HepG2 (cell line): ENCODE measurements around the gene ATP6V1D. TPM values are rescaled to one million over a fixed set of nuclear protein-coding genes. Genes with fewer than 3 reads are reported as not detected.

Source experiments
- GATAD1 ChIP-seq: IDR thresholded peaks from 2 replicates; pipeline ENCODE4 v1.6.1; 2016; ENCODE audit warnings: missing genetic modification reagents, missing compliant biosample characterization
- GATAD2A ChIP-seq: IDR thresholded peaks from 2 replicates; pipeline ENCODE4 v1.6.1; 2016
- IRF2 ChIP-seq: IDR thresholded peaks from 2 replicates; pipeline ENCODE4 v1.6.1; 2018; ENCODE audit warnings: missing genetic modification reagents, missing compliant biosample characterization
- KDM5A ChIP-seq: fragments of 200-600 bp; sonication (generic); IDR thresholded peaks from 2 replicates; pipeline ENCODE4 v1.7.0; 2018; ENCODE audit warnings: antibody characterized with exemption, mild to moderate bottlenecking, low read length, borderline replicate concordance
- MED1 ChIP-seq: sonication (generic); formaldehyde crosslinking; IDR thresholded peaks from 2 replicates; pipeline ENCODE4 v1.4.0; 2020; ENCODE audit warnings: missing genetic modification reagents
- NCOA2 ChIP-seq: sonication (generic); formaldehyde crosslinking; IDR thresholded peaks from 2 replicates; pipeline ENCODE4 v1.8.0; 2022; ENCODE audit warnings: inconsistent platforms
- RAD51 ChIP-seq: fragments of 450-650 bp; IDR thresholded peaks from 2 replicates; pipeline ENCODE4 v1.6.1; 2016; ENCODE audit warnings: borderline replicate concordance
- RFX3 ChIP-seq: IDR thresholded peaks from 2 replicates; pipeline ENCODE4 v1.6.1; 2016; ENCODE audit warnings: missing biosample characterization, missing genetic modification reagents
- SMAD3 ChIP-seq: sonication (generic); formaldehyde crosslinking; IDR thresholded peaks from 2 replicates; pipeline ENCODE4 v1.4.0; 2020; ENCODE audit warnings: missing genetic modification reagents
- SPEN ChIP-seq: sonication (generic); formaldehyde crosslinking; IDR thresholded peaks from 2 replicates; pipeline ENCODE4 v1.5.1; 2020; ENCODE audit warnings: low read depth, mild to moderate bottlenecking, missing genetic modification reagents
- TAF1 ChIP-seq: sonication (generic); formaldehyde crosslinking; IDR thresholded peaks from 2 replicates; pipeline ENCODE4 v1.4.0; 2020; ENCODE audit warnings: missing genetic modification reagents
- TSC22D2 ChIP-seq: sonication (generic); formaldehyde crosslinking; IDR thresholded peaks from 2 replicates; pipeline ENCODE4 v1.5.1; 2020; ENCODE audit warnings: missing genetic modification reagents, mild to moderate bottlenecking, borderline replicate concordance
- USF2 ChIP-seq, 2 experiments: sonication (generic) in 1 of 2; formaldehyde crosslinking in 1 of 2; IDR thresholded peaks; 2 replicates each; pipeline versions ENCODE4 v1.5.1 to v1.6.1; 2011 to 2020; ENCODE audit warnings: borderline replicate concordance in 1 of 2, low read depth in 1 of 2, low read length in 1 of 2, mild to moderate bottlenecking in 1 of 2, missing genetic modification reagents in 1 of 2, moderate library complexity in 1 of 2
- ZBTB38 ChIP-seq: sonication (generic); formaldehyde crosslinking; IDR thresholded peaks from 2 replicates; pipeline ENCODE4 v1.5.1; 2020; ENCODE audit warnings: mild to moderate bottlenecking, missing genetic modification reagents
- ZMYM3 ChIP-seq: sonication (generic); formaldehyde crosslinking; IDR thresholded peaks from 2 replicates; pipeline ENCODE4 v1.5.1; 2020; ENCODE audit warnings: mild to moderate bottlenecking, missing genetic modification reagents
- ZNF501 ChIP-seq: sonication (generic); formaldehyde crosslinking; IDR thresholded peaks from 2 replicates; pipeline ENCODE4 v1.5.1; 2020; ENCODE audit warnings: mild to moderate bottlenecking, moderate library complexity, missing genetic modification reagents
- ZNF549 ChIP-seq: sonication (generic); formaldehyde crosslinking; IDR thresholded peaks from 2 replicates; pipeline ENCODE4 v1.5.0; 2020; ENCODE audit warnings: missing genetic modification reagents
- ZNF777 ChIP-seq: sonication (generic); formaldehyde crosslinking; IDR thresholded peaks from 2 replicates; pipeline ENCODE4 v1.4.0; 2020; ENCODE audit warnings: missing genetic modification reagents
- ZSCAN25 ChIP-seq: sonication (generic); formaldehyde crosslinking; IDR thresholded peaks from 2 replicates; pipeline ENCODE4 v1.8.0; 2022; ENCODE audit warnings: mild to moderate bottlenecking, missing genetic modification reagents
- polyA plus RNA-seq, 8 experiments: library from polyadenylated mRNA; depleted of rRNA in 3 of 8; stranded (reverse) in 7 of 8; unstranded in 1 of 8; fragments of >200 nt; fragmentation: Illumina TruSeq in 4 of 8; extraction: Trizol in 4 of 8; gene quantifications; 2 replicates each; pipeline versions ENCODE4 v1.2.1 to v1.2.3, GENCODE V29; 2011 to 2016; ENCODE audit warnings: low read depth in 4 of 8, missing spikeins in 1 of 8, mixed read lengths in 1 of 8; ENCODE audit not compliant: insufficient read depth in 1 of 8
- total RNA-seq, 5 experiments: library from RNA; depleted of rRNA; stranded (reverse); fragments of >200 nt; fragmentation: Illumina TruSeq; extraction: Trizol; gene quantifications; 2 replicates each; pipeline ENCODE4 v1.2.3, GENCODE V29; 2016; ENCODE audit warnings: low read depth in 1 of 5
- TF ChIP-seq, protein P1 (sequence below): sonication (generic); formaldehyde crosslinking; IDR thresholded peaks from 2 replicates; pipeline ENCODE4 v1.5.1; 2020; ENCODE audit warnings: missing genetic modification reagents, mild to moderate bottlenecking, borderline replicate concordance
- TF ChIP-seq, protein P2 (sequence below): sonication (generic); formaldehyde crosslinking; conservative IDR thresholded peaks from 2 replicates; pipeline ENCODE4 v1.4.0; 2020; ENCODE audit warnings: missing genetic modification reagents
- TF ChIP-seq, protein P3 (sequence below): sonication (generic); formaldehyde crosslinking; IDR thresholded peaks from 2 replicates; pipeline ENCODE4 v1.8.1; 2023; ENCODE audit warnings: mild to moderate bottlenecking, moderate library complexity, missing genetic modification reagents

Gene ATP6V1D
- total and polyA plus RNA-seq, 2 of the 13 experiments (the other 11 are each of a cell fraction or from before 2014, with no cell fraction given) = 16.8 to 53.9 TPM

DNA sequence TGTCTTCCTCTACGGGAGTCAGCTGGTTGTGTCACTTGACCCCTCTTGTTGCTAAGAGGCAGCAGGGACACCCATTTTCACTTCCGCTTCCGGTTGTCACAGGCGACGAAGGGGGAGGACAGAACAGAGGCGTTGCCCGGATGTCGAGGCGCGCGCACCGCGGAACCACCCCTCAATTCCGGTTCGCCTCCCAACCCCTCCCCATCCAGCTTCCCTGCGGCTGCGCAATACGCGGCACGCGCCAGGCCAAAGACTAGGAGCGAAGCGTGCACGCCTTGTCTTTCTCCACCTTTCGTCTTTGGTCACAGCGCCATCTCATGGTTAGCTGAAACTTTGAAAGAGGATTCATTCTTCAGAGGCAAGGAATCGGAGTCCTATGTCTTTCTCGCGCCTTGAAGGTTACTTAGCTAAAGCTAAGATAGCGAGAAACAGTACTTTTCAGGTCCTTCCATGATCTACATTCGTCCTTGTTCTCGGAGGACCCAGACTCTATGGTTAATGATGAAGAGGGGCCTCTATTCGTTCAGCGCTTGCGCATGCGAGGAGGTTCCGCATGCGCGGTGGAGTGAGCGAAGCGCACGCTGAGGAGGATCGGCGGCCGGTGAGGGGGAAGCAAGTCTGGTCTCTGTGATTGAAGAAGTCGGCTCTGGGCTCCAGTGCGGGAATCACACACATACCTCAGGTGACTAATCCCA, at the start of gene ATP6V1D, which contains the start of gene EIF2S1 (continued):
- peak; percentile 97 for TF ChIP-seq SPEN (CRISPR knock-in tag)
- peak; percentile 53 for TF ChIP-seq ZBTB38 (CRISPR knock-in tag)
- peak; percentile 35; the same call in 1 of the 2 replicates for TF ChIP-seq MED1 (CRISPR knock-in tag)
- TF ChIP-seq ZNF549 (CRISPR knock-in tag) = no peak
- peak; percentile 88 for TF ChIP-seq IRF2 (CRISPR knock-in tag)
- no peak for TF ChIP-seq TSC22D2 (CRISPR knock-in tag)
- peak; percentile 93 for TF ChIP-seq ZNF501 (CRISPR knock-in tag)
- TF ChIP-seq SMAD3 = peak; percentile 20; the same call in 1 of the 2 replicates
- peak; percentile 43; the same call in 1 of the 2 replicates for TF ChIP-seq ZSCAN25 (CRISPR knock-in tag)
- TF ChIP-seq GATAD2A (CRISPR knock-in tag) = peak; percentile 24; the same call in 1 of the 2 replicates
- TF ChIP-seq USF2 (IDR thresholded peaks at IDR 0.05; ENCODE audit: low read depth, low read length) = peak; percentile 57
- peak; percentile 79; the same call in 1 of the 2 replicates for TF ChIP-seq USF2 (CRISPR knock-in tag; IDR thresholded peaks at IDR 0.05; ENCODE audit: borderline replicate concordance)
- TF ChIP-seq, protein P1, sequence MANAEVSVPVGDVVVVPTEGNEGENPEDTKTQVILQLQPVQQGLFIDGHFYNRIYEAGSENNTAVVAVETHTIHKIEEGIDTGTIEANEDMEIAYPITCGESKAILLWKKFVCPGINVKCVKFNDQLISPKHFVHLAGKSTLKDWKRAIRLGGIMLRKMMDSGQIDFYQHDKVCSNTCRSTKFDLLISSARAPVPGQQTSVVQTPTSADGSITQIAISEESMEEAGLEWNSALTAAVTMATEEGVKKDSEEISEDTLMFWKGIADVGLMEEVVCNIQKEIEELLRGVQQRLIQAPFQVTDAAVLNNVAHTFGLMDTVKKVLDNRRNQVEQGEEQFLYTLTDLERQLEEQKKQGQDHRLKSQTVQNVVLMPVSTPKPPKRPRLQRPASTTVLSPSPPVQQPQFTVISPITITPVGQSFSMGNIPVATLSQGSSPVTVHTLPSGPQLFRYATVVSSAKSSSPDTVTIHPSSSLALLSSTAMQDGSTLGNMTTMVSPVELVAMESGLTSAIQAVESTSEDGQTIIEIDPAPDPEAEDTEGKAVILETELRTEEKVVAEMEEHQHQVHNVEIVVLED (CRISPR knock-in tag) = peak; percentile 90
- TF ChIP-seq, protein P2, sequence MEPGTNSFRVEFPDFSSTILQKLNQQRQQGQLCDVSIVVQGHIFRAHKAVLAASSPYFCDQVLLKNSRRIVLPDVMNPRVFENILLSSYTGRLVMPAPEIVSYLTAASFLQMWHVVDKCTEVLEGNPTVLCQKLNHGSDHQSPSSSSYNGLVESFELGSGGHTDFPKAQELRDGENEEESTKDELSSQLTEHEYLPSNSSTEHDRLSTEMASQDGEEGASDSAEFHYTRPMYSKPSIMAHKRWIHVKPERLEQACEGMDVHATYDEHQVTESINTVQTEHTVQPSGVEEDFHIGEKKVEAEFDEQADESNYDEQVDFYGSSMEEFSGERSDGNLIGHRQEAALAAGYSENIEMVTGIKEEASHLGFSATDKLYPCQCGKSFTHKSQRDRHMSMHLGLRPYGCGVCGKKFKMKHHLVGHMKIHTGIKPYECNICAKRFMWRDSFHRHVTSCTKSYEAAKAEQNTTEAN (CRISPR knock-in tag) = peak; percentile 52; the same call in 1 of the 2 replicates
- TF ChIP-seq NCOA2 (CRISPR knock-in tag) = peak; percentile 38
- TF ChIP-seq RAD51 = peak; percentile 45
- TF ChIP-seq ZNF777 = no peak
- peak; percentile 22; the same call in 1 of the 2 replicates for TF ChIP-seq ZMYM3
- TF ChIP-seq TAF1 (CRISPR knock-in tag) = peak; percentile 58
- TF ChIP-seq KDM5A = peak; percentile 96
- TF ChIP-seq, protein P3, sequence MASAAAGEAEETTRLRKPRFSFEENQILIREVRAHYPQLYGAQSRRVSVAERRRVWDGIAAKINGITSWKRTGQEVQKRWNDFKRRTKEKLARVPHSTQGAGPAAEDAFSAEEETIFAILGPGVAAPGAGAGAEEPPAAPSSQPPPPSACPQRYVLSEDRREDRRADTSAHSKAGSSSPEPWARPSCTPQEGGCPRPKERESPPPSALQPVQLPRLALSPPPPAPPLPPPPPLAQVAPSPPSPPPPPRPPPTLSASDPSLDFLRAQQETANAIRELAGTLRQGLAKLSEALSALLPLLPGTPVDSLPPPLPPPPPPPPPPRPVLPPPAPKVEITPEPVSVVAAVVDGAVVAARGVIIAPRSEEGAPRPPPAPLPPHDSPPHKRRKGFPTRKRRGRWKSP (CRISPR knock-in tag) = peak; percentile 61
- peak; percentile 96 for TF ChIP-seq GATAD1 (CRISPR knock-in tag)
- TF ChIP-seq RFX3 (CRISPR knock-in tag) = peak; percentile 88
